Upper lobe of left lung (tissue), 4 donors: Measurements from ENCODE around the gene CMIP.

Experiments used
- CTCF ChIP-seq, 6 experiments: fragments of 450-650 bp in 4 of 6; fragments of 200-600 bp in 2 of 6; sonication (generic) in 2 of 6; IDR thresholded peaks; one replicate each; pipeline ENCODE4 v1.5.1; 2016 to 2019; ENCODE audit warnings: antibody characterized with exemption in 6 of 6
- POLR2A ChIP-seq, 4 donors: fragments of 450-650 bp; IDR thresholded peaks; one replicate each; pipeline ENCODE4 v1.5.1; 2016 to 2017; ENCODE audit warnings: antibody characterized with exemption in 4 of 4, mild to moderate bottlenecking in 2 of 4

- TF ChIP-seq POLR2A (IDR thresholded peaks at IDR 0.05): no peak
- no peak for TF ChIP-seq CTCF (IDR thresholded peaks at IDR 0.05)
These were observed 95.3 kb downstream of the CMIP start for GRCh38 chr16:81539759-81540472.
